WTC11 (cell line): Measurements from ENCODE around the gene CCDC61.

Experiments
- SOX15 ChIP-seq: fragments of 250-450 bp; sonication (Bioruptor Pico); IDR thresholded peaks from 2 replicates; pipeline ENCODE4 v1.9.0; 2021; ENCODE audit warnings: mild to moderate bottlenecking
- TEAD1 ChIP-seq: sonication (generic); formaldehyde crosslinking; IDR thresholded peaks from 2 replicates; pipeline ENCODE4 v1.8.0; 2022; ENCODE audit warnings: mild to moderate bottlenecking, missing genetic modification reagents

DNA sequence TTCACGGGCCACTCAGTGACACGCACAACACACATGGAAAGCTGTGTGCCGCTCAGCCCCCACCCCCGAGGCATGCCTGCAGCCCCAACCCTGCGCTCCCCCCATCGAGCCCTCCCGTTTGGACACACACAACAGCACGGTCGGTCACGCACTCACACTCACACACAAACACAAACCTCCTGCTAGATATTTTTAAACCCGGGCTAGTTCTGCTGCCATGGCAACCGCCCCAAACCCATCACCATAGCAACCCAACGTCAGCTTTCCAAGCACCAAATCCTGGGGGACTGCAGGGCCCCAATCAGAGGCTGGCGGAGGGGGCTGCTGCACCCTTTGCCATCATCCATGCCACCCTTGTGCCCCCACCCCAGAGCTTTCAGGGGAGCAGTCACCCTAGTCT, 19.1 kb upstream of the CCDC61 start:
- TF ChIP-seq SOX15 (CRISPR knock-in tag) (no peak), TEAD1 (CRISPR knock-in tag) (no peak)
